ENCODE results near the gene AMN.

The AMN gene

GRCh38 chr14:102965971-102966655, 43.6 kb downstream of the AMN start:
- no peak for DNase-seq (ENCODE audit: low spot score)

GRCh38 chr14:102966681-102967505, 44.4 kb downstream of the AMN start:
- DNase-seq (ENCODE audit: low spot score) = no peak

- DNase-seq (ENCODE audit: low spot score) = no peak
Observed at GRCh38 chr14:102967506-102967795, 45.0 kb downstream of the AMN start.

GRCh38 chr14:102968306-102968705, 45.8 kb downstream of the AMN start:
- no peak for DNase-seq (ENCODE audit: low spot score)

- DNase-seq (ENCODE audit: low spot score) = no peak
Observed at GRCh38 chr14:102969060-102969791, 46.8 kb downstream of the AMN start.

GRCh38 chr14:102969901-102970300, 47.4 kb downstream of the AMN start:
- no peak for DNase-seq (ENCODE audit: low spot score)

- DNase-seq (ENCODE audit: low spot score) = no peak
Observed at GRCh38 chr14:102970496-102970895, 48.0 kb downstream of the AMN start.

GRCh38 chr14:102971314-102971713, 48.9 kb downstream of the AMN start:
- DNase-seq (ENCODE audit: low spot score) = no peak

- no peak for DNase-seq (ENCODE audit: low spot score)
Observed at GRCh38 chr14:102971836-102972606, 49.6 kb downstream of the AMN start.

- no peak for DNase-seq (ENCODE audit: low spot score)
Observed at GRCh38 chr14:102973706-102974285, 51.3 kb downstream of the AMN start.

GRCh38 chr14:102975662-102976061, 53.2 kb downstream of the AMN start:
- no peak for DNase-seq (ENCODE audit: low spot score)

- DNase-seq (ENCODE audit: low spot score) = no peak
Observed at GRCh38 chr14:102977475-102977874, 55.0 kb downstream of the AMN start.

GRCh38 chr14:102979406-102979805, 56.9 kb downstream of the AMN start:
- no peak for DNase-seq (ENCODE audit: low spot score)

GRCh38 chr14:102980409-102980810, 57.9 kb downstream of the AMN start:
- no peak for DNase-seq (ENCODE audit: low spot score)

Measured in left forelimb (tissue), 1 donor.